Ovary (tissue), 9 donors: Measurements from ENCODE around the gene LRP1B. TPM values are rescaled to one million over a fixed set of nuclear protein-coding genes. Genes with fewer than 3 reads are reported as not detected.

Experiments
- DNase-seq, 5 donors: peaks; one replicate each; pipeline ENCODE4 v3.0.0-alpha.2; 2019 to 2020
- H3K27ac ChIP-seq, 2 donors: fragments of 200-600 bp; one replicate each; pipeline versions ENCODE4 v1.5.1 to v1.8.0; 2019 to 2022
- H3K27me3 ChIP-seq: fragments of 200-600 bp; one replicate; pipeline ENCODE4 v1.8.0; 2022
- H3K36me3 ChIP-seq: fragments of 200-600 bp; sonication (generic); one replicate; pipeline ENCODE4 v1.5.1; 2019
- H3K4me1 ChIP-seq: one replicate; pipeline ENCODE4 v1.8.1; 2013; ENCODE audit warnings: mild to moderate bottlenecking, moderate library complexity; ENCODE audit not compliant: insufficient read depth
- H3K4me3 ChIP-seq: fragments of 200-600 bp; sonication (generic); one replicate; pipeline ENCODE4 v1.5.1; 2017
- H3K9me3 ChIP-seq, 2 donors: fragments of 200-600 bp in 1 of 2; sonication (generic) in 1 of 2; one replicate each; pipeline versions ENCODE4 v1.5.1 to v1.8.1; 2013 to 2019; ENCODE audit warnings: mild to moderate bottlenecking in 1 of 2, moderate library complexity in 1 of 2
- EP300 ChIP-seq: sonication (generic); formaldehyde crosslinking; IDR thresholded peaks from one replicate; pipeline ENCODE4 v1.6.1; 2017; ENCODE audit warnings: antibody characterized with exemption
- POLR2A ChIP-seq: fragments of 450-650 bp; IDR thresholded peaks from one replicate; pipeline ENCODE4 v1.6.1; 2017; ENCODE audit warnings: antibody characterized with exemption, mild to moderate bottlenecking, moderate library complexity
- WGBS, 3 donors: extraction: QIAGEN DNeasy Blood & Tissue Kit in 1 of 3; methylation state at CpG; one replicate each; pipeline versions ENCODE4 v1.1.5 to v1.1.7; 2013 to 2017; 5-methylcytosine and 5-hydroxymethylcytosine counted together
- intact Hi-C, 4 donors: fragments of 100-400 bp; cut with DNase I; formaldehyde crosslinking; loops; one replicate each; pipeline versions ENCODE4 v1.11.0 to v1.15.1; 2022 to 2023
- polyA plus RNA-seq, 2 donors: library from polyadenylated mRNA; stranded (reverse); fragments of 200-250 nt in 1 of 2; fragments of 350-450 nt in 1 of 2; fragmentation: Illumina TruSeq in 1 of 2; extraction: RNeasy Lipid Tissue Mini Kit (QIAGEN cat#74804) in 1 of 2; gene quantifications; one replicate each; pipeline ENCODE4 v1.2.3, GENCODE V29; 2013 to 2014
- total RNA-seq, 7 donors: library from RNA; depleted of rRNA in 2 of 7; stranded (reverse); fragments of >200 nt in 2 of 7; fragmentation: NEBNext Ultra II Directional in 3 of 7; extraction: Animal tissue kit (Norgen Biotek cat#: 25700) in 3 of 7; gene quantifications; one replicate each; pipeline versions ENCODE4 v1.1.0 to v1.2.4, GENCODE V29; 2016 to 2023
- TF ChIP-seq, protein P1 (sequence below), 3 donors: fragments of 450-650 bp in 2 of 3; fragments of 200-600 bp in 1 of 3; IDR thresholded peaks; one replicate each; pipeline versions ENCODE4 v1.5.1 to v1.8.0; 2016 to 2022; ENCODE audit warnings: antibody characterized with exemption in 3 of 3, mild to moderate bottlenecking in 1 of 3
- donor health status: DM: no; HTN: no; CAD: no; lungs with moderate emphysema.
- donor health status: DM: no; HTN: no; CAD: no.
- donor health status: Bipolar disorder and iron deficiency.
- donor health status: DM: yes; HTN: yes; CAD: no.
- donor health status: DM: no; HTN: no; CAD: no.
- donor health status: DM: yes; HTN: yes; CAD: no.

The LRP1B gene
- total and polyA plus RNA-seq, 9 donors = 0.08 to 2.6 (median 0.37) TPM

DNA sequence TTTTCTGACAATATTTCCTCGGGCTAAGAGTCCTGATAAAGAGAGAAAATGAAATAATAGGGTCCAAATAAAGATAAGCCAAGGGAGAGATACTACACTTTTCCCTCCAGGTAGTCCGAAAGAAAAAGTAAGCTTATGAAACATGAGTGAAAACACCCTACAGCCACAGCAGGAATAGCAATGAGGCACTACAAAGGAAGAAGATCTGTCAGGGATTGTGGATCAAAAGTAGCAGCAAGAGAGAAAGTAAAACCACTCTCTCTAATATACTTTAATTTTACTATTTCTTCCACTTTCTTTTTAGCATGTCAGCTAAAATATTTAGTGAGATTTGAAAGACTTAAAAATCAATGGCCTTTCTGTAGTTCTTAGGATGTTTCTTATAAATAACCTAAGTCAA, 1601.8 kb downstream of the LRP1B start:
- TF ChIP-seq POLR2A (no peak), EP300 (no peak)
- TF ChIP-seq, protein P1, sequence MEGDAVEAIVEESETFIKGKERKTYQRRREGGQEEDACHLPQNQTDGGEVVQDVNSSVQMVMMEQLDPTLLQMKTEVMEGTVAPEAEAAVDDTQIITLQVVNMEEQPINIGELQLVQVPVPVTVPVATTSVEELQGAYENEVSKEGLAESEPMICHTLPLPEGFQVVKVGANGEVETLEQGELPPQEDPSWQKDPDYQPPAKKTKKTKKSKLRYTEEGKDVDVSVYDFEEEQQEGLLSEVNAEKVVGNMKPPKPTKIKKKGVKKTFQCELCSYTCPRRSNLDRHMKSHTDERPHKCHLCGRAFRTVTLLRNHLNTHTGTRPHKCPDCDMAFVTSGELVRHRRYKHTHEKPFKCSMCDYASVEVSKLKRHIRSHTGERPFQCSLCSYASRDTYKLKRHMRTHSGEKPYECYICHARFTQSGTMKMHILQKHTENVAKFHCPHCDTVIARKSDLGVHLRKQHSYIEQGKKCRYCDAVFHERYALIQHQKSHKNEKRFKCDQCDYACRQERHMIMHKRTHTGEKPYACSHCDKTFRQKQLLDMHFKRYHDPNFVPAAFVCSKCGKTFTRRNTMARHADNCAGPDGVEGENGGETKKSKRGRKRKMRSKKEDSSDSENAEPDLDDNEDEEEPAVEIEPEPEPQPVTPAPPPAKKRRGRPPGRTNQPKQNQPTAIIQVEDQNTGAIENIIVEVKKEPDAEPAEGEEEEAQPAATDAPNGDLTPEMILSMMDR (IDR thresholded peaks at IDR 0.05) = no peak
- H3K36me3 ChIP-seq = no peaks in the 10 kb centered on the region
- DNase-seq = no peak
- 12 to 46% (median 30%) methylated on average over 2 of the region's 2 CpGs for whole genome bisulfite sequencing, 3 donors
- no peak overlapping the region for H3K27ac ChIP-seq
- H3K27me3 ChIP-seq = no peaks in the 10 kb centered on the region
- intact Hi-C loops = no loop called here
- no peak overlapping the region for H3K4me3 ChIP-seq
- H3K9me3 ChIP-seq = no peaks in the 10 kb centered on the region
- H3K4me1 ChIP-seq = no peaks in the 10 kb centered on the region

DNA sequence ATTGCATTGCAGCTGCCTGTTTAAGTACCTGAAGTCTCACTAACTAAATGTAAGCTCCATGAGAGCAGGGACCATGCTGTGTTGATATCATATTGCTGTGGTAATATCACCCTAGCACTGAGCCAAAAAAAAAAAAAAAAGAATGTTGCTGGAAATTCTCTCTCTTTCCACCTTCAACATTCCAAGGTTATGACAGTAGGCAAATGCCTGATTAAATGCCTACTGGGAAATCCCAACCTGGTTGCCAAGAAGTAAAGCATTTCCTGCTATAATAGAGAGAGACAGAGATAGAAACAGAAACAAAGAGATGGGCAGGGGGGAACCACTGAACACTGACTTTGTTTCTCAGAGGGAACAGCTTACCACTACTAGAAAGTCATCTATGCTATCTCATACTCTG, 1604.2 kb downstream of the LRP1B start:
- Histone ChIP-seq H3K4me1 (no peaks in the 10 kb centered on the region), H3K9me3 (no peaks in the 10 kb centered on the region), H3K4me3 (no peak overlapping the region), H3K27me3 (no peaks in the 10 kb centered on the region), H3K36me3 (no peaks in the 10 kb centered on the region), H3K27ac (no peak overlapping the region)
- no peak for DNase-seq
- TF ChIP-seq, protein P1 (IDR thresholded peaks at IDR 0.05) = no peak
- TF ChIP-seq POLR2A (no peak), EP300 (no peak)
- intact Hi-C loops = no loop called here

DNA sequence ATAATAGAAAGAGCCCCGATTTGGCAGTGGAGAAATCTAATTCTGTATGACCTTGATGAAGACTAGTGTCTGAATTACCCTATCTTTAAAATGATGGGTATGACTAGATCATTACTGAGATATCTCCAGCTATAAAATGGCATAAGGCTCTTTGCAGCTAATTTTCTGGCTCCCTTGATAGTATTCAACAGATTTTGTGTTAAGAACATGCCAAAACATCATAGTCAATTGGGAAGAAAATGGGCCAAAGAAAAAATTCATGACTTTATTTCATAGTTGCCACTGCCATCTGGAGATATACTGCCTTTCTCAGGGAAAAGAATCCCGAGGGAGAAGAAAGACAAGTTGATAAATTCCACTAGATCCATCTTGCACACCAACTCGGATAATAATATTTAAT, 1618.7 kb downstream of the LRP1B start:
- no peaks in the 10 kb centered on the region for H3K4me1 ChIP-seq
- WGBS, 3 donors = 33 to 45% (median 44%) methylated on average over 3 of the region's 3 CpGs
- H3K9me3 ChIP-seq = no peaks in the 10 kb centered on the region
- no peak for DNase-seq
- H3K4me3 ChIP-seq = no peak overlapping the region
- no peak for TF ChIP-seq EP300
- no peaks in the 10 kb centered on the region for H3K36me3 ChIP-seq
- no peaks in the 10 kb centered on the region for H3K27me3 ChIP-seq
- no peak overlapping the region for H3K27ac ChIP-seq
- intact Hi-C loops = no loop called here

DNA sequence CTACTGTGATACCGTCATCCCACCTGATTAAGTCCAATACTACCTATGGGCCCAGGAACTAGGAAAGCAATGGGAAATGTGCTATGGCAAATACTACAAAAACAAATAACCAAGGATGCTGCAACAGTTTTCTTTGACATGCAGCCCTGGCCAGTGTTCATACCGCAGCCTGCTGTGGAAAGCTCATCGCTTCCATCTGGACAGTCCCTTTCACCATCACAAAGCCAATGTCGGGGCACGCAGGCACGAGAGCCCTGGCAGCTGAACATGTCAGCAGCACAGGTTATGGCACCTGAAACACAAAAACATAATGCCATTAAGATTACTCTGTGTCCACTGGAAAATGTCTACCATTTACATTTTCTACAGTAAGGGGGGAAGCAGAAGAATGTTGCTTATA, 1621.1 kb downstream of the LRP1B start:
- Histone ChIP-seq H3K27me3 (no peaks in the 10 kb centered on the region), H3K36me3 (no peaks in the 10 kb centered on the region), H3K9me3 (no peaks in the 10 kb centered on the region), H3K4me1 (no peaks in the 10 kb centered on the region), H3K4me3 (no peak overlapping the region), H3K27ac (no peak overlapping the region)
- 95 to 97% (median 97%) methylated on average over 6 of the region's 6 CpGs for WGBS, 3 donors
- DNase-seq = no peak
- TF ChIP-seq POLR2A (no peak), EP300 (no peak)
- TF ChIP-seq, protein P1 (IDR thresholded peaks at IDR 0.05) = no peak
- intact Hi-C loops = no loop called here

DNA sequence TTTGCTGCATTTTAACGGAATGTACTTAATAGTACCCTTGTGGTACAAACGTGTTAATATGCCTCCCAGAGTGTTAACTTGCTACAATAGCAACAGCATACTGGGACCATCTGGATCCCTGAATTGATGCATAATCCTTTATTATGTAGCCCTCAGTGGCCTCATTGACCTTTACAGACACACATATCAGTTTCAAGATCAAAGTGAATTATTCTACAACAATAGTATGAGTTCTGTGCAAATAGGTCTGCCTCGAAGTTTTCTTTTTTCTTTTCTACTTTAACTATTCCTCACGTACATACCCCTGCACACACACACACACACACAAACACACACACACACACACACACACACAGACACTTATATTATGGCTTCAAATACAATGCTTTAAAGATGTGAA, 1622.1 kb downstream of the LRP1B start:
- no peaks in the 10 kb centered on the region for H3K9me3 ChIP-seq
- no peaks in the 10 kb centered on the region for H3K27me3 ChIP-seq
- TF ChIP-seq, protein P1 (IDR thresholded peaks at IDR 0.05) = no peak
- TF ChIP-seq EP300 (no peak), POLR2A (no peak)
- DNase-seq = no peak
- H3K27ac ChIP-seq = no peak overlapping the region
- no peak overlapping the region for H3K4me3 ChIP-seq
- intact Hi-C loops = no loop called here
- no peaks in the 10 kb centered on the region for H3K4me1 ChIP-seq
- H3K36me3 ChIP-seq = no peaks in the 10 kb centered on the region
- 57 to 68% (median 66%) methylated on average over 4 of the region's 4 CpGs for WGBS, 3 donors
